Psoas muscle (tissue), 8 donors: ENCODE results near the gene GRM1. TPM values are rescaled to one million over a fixed set of nuclear protein-coding genes. Genes with fewer than 3 reads are reported as not detected.

Experiments used
- ATAC-seq, 4 donors: fragments of 200-7000 bp; cut with Tn5 transposase; one replicate each; pipeline ENCODE4 v1.9.1; 2020; ENCODE audit warnings: moderate library complexity in 3 of 4, mild to moderate bottlenecking in 2 of 4
- DNase-seq, 2 donors: peaks; one replicate each; pipeline ENCODE4 v3.0.0-alpha.2; 2020
- H3K27ac ChIP-seq: fragments of 200-600 bp; one replicate; pipeline ENCODE4 v1.8.0; 2022
- H3K27me3 ChIP-seq, 3 donors: fragments of 200-600 bp in 1 of 3; one replicate each; pipeline versions ENCODE4 v1.6.1 to v1.8.0; 2013 to 2022; ENCODE audit warnings: low read length in 2 of 3, mild to moderate bottlenecking in 2 of 3, moderate library complexity in 1 of 3; ENCODE audit not compliant: insufficient read depth in 3 of 3
- H3K36me3 ChIP-seq, 2 donors: fragments of 200-600 bp in 1 of 2; one replicate each; pipeline versions ENCODE4 v1.6.1 to v1.8.0; 2013 to 2022; ENCODE audit warnings: low read depth in 1 of 2, mild to moderate bottlenecking in 1 of 2, moderate library complexity in 1 of 2; ENCODE audit not compliant: insufficient read depth in 1 of 2
- H3K4me1 ChIP-seq: fragments of 200-600 bp; one replicate; pipeline ENCODE4 v1.8.0; 2022
- H3K4me3 ChIP-seq: fragments of 200-600 bp; one replicate; pipeline ENCODE4 v1.8.0; 2022; ENCODE audit warnings: mild to moderate bottlenecking
- H3K9me3 ChIP-seq: fragments of 200-600 bp; one replicate; pipeline ENCODE4 v1.8.0; 2022
- WGBS, 3 donors: extraction: QIAGEN DNeasy Blood & Tissue Kit; methylation state at CpG; one replicate each; pipeline versions ENCODE4 v1.1.6 to v1.1.7; 2013; 5-methylcytosine and 5-hydroxymethylcytosine counted together
- intact Hi-C, 2 donors: fragments of 100-400 bp; cut with DNase I; formaldehyde crosslinking; loops; one replicate each; pipeline versions ENCODE4 v1.11.0 to v1.14.2; 2022
- polyA plus RNA-seq, 3 donors: library from polyadenylated mRNA; stranded (reverse); fragments of 200-250 nt; gene quantifications; one replicate each; pipeline ENCODE4 v1.2.3, GENCODE V29; 2013
- total RNA-seq, 4 donors: library from RNA; stranded (reverse); fragmentation: NEBNext Ultra II Directional in 2 of 4; extraction: Animal tissue kit (Norgen Biotek cat#: 25700) in 2 of 4; gene quantifications; one replicate each; pipeline versions ENCODE4 v1.2.1 to v1.2.4, GENCODE V29; 2021 to 2023
- TF ChIP-seq, protein P1 (sequence below): fragments of 200-600 bp; IDR thresholded peaks from one replicate; pipeline ENCODE4 v1.8.0; 2022; ENCODE audit warnings: antibody characterized with exemption
- donor health status: healthy with polysubstance abuse.
- donor health status: DM: no; HTN: no; CAD: no; lungs with moderate emphysema.
- donor health status: Bipolar disorder and iron deficiency.
- donor health status: healthy.
- donor health status: DM: yes; HTN: yes; CAD: no.
- donor health status: DM: no; HTN: no; CAD: no.
- donor health status: DM: no; HTN: no; CAD: no.
- donor health status: DM: yes; HTN: yes; CAD: no.

The GRM1 gene
- total and polyA plus RNA-seq, 7 donors, result 0.03 to 2.6 (median 0.07) TPM; not detected in 4

DNA sequence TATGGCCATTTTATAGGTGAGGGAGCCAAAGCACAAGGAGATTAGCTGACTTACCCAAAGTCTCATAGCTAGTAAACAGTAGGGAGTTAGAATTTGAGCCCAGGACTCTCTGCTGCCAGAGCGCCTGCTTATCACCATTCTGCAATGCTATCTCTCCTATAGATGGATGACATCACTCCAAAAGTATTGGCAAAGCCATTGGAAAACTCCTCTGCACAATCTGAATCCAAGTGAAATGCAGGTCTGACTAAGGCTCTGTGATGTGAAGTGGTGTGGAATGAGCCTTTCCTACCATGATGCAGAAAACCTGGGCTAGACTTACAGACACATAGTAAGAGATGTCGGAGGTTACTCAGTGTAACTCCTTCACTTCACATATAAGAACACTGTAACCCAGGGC, 106.3 kb downstream of the GRM1 start:
- intact Hi-C loops, result no loop called here
- TF ChIP-seq, protein P1, sequence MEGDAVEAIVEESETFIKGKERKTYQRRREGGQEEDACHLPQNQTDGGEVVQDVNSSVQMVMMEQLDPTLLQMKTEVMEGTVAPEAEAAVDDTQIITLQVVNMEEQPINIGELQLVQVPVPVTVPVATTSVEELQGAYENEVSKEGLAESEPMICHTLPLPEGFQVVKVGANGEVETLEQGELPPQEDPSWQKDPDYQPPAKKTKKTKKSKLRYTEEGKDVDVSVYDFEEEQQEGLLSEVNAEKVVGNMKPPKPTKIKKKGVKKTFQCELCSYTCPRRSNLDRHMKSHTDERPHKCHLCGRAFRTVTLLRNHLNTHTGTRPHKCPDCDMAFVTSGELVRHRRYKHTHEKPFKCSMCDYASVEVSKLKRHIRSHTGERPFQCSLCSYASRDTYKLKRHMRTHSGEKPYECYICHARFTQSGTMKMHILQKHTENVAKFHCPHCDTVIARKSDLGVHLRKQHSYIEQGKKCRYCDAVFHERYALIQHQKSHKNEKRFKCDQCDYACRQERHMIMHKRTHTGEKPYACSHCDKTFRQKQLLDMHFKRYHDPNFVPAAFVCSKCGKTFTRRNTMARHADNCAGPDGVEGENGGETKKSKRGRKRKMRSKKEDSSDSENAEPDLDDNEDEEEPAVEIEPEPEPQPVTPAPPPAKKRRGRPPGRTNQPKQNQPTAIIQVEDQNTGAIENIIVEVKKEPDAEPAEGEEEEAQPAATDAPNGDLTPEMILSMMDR, result no peak
- WGBS, 3 donors, result 93 to 95% (median 94%) methylated on average over 2 of the region's 2 CpGs

DNA sequence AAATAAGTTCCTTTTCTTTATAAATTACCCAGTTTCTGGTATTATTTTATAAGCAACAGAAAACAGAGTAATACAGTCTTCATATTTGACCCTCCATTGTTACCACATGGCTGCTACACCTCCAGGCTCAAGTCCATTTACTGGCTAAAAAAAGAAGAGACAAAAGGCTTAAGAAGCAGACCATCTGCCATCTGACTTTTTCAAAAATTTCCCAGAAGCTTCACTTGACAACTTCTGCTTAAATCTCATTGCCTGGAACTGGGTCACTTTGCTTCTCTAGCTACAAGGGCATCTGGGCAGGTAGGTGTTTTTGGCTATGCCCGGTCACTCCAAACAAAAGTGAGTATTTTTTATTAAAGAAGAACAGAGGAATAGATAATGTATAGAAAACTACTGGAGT, 118.0 kb downstream of the GRM1 start:
- 76 to 90% (median 86%) methylated on average over 1 of the region's 1 CpG for WGBS, 3 donors
- Histone ChIP-seq H3K4me3 (no peak overlapping the region), H3K27me3 (no peaks in the 10 kb centered on the region), H3K36me3 (no peaks in the 10 kb centered on the region), H3K27ac (no peak overlapping the region), H3K4me1 (no peaks in the 10 kb centered on the region), H3K9me3 (no peaks in the 10 kb centered on the region)
- TF ChIP-seq, protein P1, result no peak
- DNase-seq, result no peak
- no peak for ATAC-seq
- intact Hi-C loops, result no loop called here

More for the DNA sequence above, 106.3 kb downstream of the GRM1 start:
- DNase-seq (no peak), ATAC-seq (no peak)
- Histone ChIP-seq H3K27me3 (no peaks in the 10 kb centered on the region), H3K36me3 (no peaks in the 10 kb centered on the region), H3K9me3 (no peaks in the 10 kb centered on the region), H3K4me1 (no peaks in the 10 kb centered on the region), H3K27ac (no peak overlapping the region), H3K4me3 (no peak overlapping the region)

DNA sequence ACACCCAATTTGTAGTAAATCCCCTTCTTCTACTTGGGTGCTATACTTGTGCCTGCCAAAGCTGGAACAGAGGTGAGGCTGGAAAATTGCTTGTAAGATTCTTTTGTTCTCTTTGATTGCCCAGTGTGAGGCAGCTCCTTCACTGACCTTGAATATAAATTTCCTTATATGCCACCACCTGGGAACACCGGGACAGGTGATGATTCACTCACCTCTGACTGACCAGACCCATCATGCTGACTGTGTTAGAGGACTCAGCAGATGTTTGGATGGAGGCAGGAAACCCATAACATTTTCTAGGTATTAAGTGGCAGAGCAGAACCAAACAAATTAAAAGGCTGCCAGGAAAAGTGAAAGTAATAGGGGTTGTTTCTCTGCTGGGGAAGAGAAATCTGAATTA, 120.9 kb downstream of the GRM1 start:
- ATAC-seq, result no peak
- H3K27ac ChIP-seq, result no peak overlapping the region

DNA sequence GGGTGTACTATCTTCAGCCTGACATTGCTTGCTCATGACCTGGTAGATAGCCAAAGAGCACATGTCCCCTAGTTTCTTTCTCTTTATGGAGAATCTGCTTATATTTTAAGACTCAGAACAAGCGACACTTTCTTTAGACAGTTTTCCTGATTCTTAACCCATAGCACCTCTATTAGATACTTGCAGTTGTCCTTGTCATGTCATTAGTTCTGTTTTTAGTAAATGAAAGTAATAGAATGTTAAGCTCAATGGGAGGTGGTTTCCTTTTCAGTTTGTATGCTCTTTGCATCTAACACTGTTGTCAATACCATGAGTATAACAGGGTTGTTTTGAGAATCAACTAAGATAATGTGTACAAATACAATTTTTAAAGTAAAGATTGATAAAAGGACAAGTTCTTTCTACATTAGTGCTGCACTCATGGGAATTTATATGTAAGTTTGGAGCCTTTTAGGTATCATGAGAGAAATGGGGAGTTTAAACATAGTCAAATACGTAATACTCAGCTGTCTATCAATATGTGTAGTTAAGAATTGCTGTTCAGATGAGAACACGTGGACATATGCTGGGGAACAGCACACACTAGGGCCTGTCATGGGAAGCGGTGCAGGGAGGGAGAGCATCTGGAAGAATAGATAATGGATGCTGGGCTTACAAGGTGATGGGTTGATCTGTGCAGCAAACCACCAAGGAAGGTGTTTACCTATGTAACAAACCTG, 124.3 kb downstream of the GRM1 start:
- TF ChIP-seq, protein P1, result no peak

More for the DNA sequence above, 120.9 kb downstream of the GRM1 start:
- intact Hi-C loops, result no loop called here
- 5 to 21% (median 20%) methylated on average over 1 of the region's 1 CpG for WGBS, 3 donors
- Histone ChIP-seq H3K4me3 (no peak overlapping the region), H3K4me1 (no peaks in the 10 kb centered on the region), H3K27me3 (no peaks in the 10 kb centered on the region), H3K9me3 (no peaks in the 10 kb centered on the region), H3K36me3 (no peaks in the 10 kb centered on the region)
- no peak for DNase-seq
- TF ChIP-seq, protein P1, result no peak

DNA sequence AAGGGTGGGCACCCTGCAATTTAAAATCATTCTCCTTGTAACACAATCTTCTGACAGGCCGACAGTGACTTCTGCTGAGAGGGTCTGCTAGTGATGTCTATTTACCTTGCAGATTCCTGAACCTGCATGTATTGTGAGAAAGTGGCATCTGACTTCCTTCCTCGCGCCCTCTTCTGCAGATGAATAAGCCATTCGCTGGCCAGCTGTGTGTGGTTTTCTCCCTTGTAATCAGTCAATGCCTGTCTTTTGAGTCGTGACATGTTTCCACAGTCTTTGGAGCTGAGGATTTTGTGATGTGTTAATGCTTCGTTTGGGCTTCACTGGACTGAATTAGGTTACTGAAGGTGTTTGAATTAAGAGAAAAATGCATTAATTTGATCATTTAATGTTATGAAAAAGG, 125.3 kb downstream of the GRM1 start:
- H3K4me3 ChIP-seq, result no peak overlapping the region
- H3K36me3 ChIP-seq, result no peaks in the 10 kb centered on the region
- H3K27ac ChIP-seq, result no peak overlapping the region
- DNase-seq (no peak), ATAC-seq (no peak)
- no peaks in the 10 kb centered on the region for H3K4me1 ChIP-seq
- TF ChIP-seq, protein P1, result no peak
- WGBS, 3 donors, result 28 to 38% (median 31%) methylated on average over 6 of the region's 6 CpGs
- H3K9me3 ChIP-seq, result no peaks in the 10 kb centered on the region
- no peaks in the 10 kb centered on the region for H3K27me3 ChIP-seq
- intact Hi-C loops, result no loop called here

More for the DNA sequence above, 124.3 kb downstream of the GRM1 start:
- Histone ChIP-seq H3K4me1 (no peaks in the 10 kb centered on the region), H3K36me3 (no peaks in the 10 kb centered on the region), H3K9me3 (no peaks in the 10 kb centered on the region), H3K27ac (no peak overlapping the region), H3K27me3 (no peaks in the 10 kb centered on the region), H3K4me3 (no peak overlapping the region)
- ATAC-seq (no peak), DNase-seq (no peak)
- intact Hi-C loops, result no loop called here
- 82 to 84% (median 82%) methylated on average over 4 of the region's 4 CpGs for WGBS, 3 donors
